PC-3 (cell line): Measurements from ENCODE around the gene TMEM125. TPM values are rescaled to one million over a fixed set of nuclear protein-coding genes. Genes with fewer than 3 reads are reported as not detected.

Source experiments
- ATAC-seq: fragments of 200-7000 bp; cut with Tn5 transposase; 2 replicates; pipeline ENCODE4 v1.9.1; 2020; ENCODE audit warnings: mild to moderate bottlenecking, moderate library complexity
- BruUV-seq: library from RNA; stranded (reverse); fragments of 400-500 nt; replicated peaks from 2 replicates; lab custom pipeline; 2021; lab: Mats Ljungman, UMichigan
- CTCF ChIA-PET: fragments of 300-600 bp; sonication (Branson Sonifier 250); formaldehyde crosslinking; loops from one replicate; lab custom pipeline; 2022; ENCODE audit warnings: antibody characterized with exemption; lab: Charles Lee
- POLR2A ChIA-PET: fragments of 300-600 bp; sonication (Branson Sonifier 250); formaldehyde crosslinking; loops from one replicate; lab custom pipeline; 2022; ENCODE audit warnings: antibody characterized with exemption; ENCODE audit not compliant: unreplicated experiment; lab: Charles Lee
- DNase-seq: peaks from one replicate; pipeline ENCODE4 v3.0.0-alpha.2; 2015
- H2AFZ ChIP-seq: fragments of 300-600 bp; sonication (generic); 2 replicates; pipeline ENCODE4 v1.6.0; 2016; ENCODE audit warnings: antibody characterized with exemption, low read length
- H3F3A ChIP-seq: fragments of 300-600 bp; sonication (generic); one replicate; pipeline ENCODE4 v1.6.0; 2017; ENCODE audit warnings: antibody characterized with exemption, low read length, control low read depth, mild to moderate bottlenecking; ENCODE audit not compliant: unreplicated experiment
- H3K27ac ChIP-seq: fragments of 300-600 bp; sonication (generic); 2 replicates; pipeline ENCODE4 v1.5.1; 2016; ENCODE audit warnings: mild to moderate bottlenecking, low read length
- H3K27me3 ChIP-seq: fragments of 300-600 bp; sonication (generic); 2 replicates; pipeline ENCODE4 v1.6.1; 2016; ENCODE audit warnings: low read length, mixed read lengths
- H3K36me3 ChIP-seq: fragments of 300-600 bp; sonication (generic); 2 replicates; pipeline ENCODE4 v1.6.1; 2016; ENCODE audit warnings: low read depth, mixed run types, low read length, mixed read lengths
- H3K4me1 ChIP-seq: fragments of 300-600 bp; sonication (generic); 2 replicates; pipeline ENCODE4 v1.5.1; 2016; ENCODE audit warnings: low read length; ENCODE audit not compliant: insufficient read depth
- H3K4me2 ChIP-seq: fragments of 300-600 bp; sonication (generic); 2 replicates; pipeline ENCODE4 v1.6.0; 2016; ENCODE audit warnings: low read length
- H3K4me3 ChIP-seq: fragments of 300-600 bp; sonication (generic); 2 replicates; pipeline ENCODE4 v1.5.1; 2016; ENCODE audit warnings: mild to moderate bottlenecking, low read length, mixed read lengths
- H3K79me2 ChIP-seq: fragments of 300-600 bp; sonication (generic); 2 replicates; pipeline ENCODE4 v1.6.1; 2017; ENCODE audit warnings: low read length, mixed read lengths
- H3K9ac ChIP-seq: fragments of 300-600 bp; sonication (generic); 2 replicates; pipeline ENCODE4 v1.6.0; 2016; ENCODE audit warnings: mild to moderate bottlenecking, low read length
- H3K9me2 ChIP-seq: fragments of 300-600 bp; sonication (generic); replicated peaks from 2 replicates; pipeline ENCODE4 v1.6.1; 2016; ENCODE audit warnings: mixed run types, low read length, mixed read lengths
- H3K9me3 ChIP-seq: fragments of 300-600 bp; sonication (generic); 2 replicates; pipeline ENCODE4 v1.6.1; 2016; ENCODE audit warnings: low read length, mixed read lengths
- H4K20me1 ChIP-seq: fragments of 300-600 bp; sonication (generic); 2 replicates; pipeline ENCODE4 v1.6.1; 2016; ENCODE audit warnings: low read length, mixed read lengths
- CTCF ChIP-seq: fragments of 300-600 bp; sonication (generic); conservative IDR thresholded peaks from 2 replicates; pipeline ENCODE4 v1.5.1; 2017; ENCODE audit warnings: antibody characterized with exemption, low read depth, mild to moderate bottlenecking, low read length
- EZH2 ChIP-seq: fragments of 300-600 bp; sonication (generic); IDR thresholded peaks from one replicate; pipeline ENCODE4 v1.6.1; 2017; ENCODE audit warnings: antibody characterized with exemption, mild to moderate bottlenecking, low read length; ENCODE audit not compliant: unreplicated experiment
- EZH2phosphoT487 ChIP-seq: fragments of 300-600 bp; sonication (generic); IDR thresholded peaks from 2 replicates; pipeline ENCODE4 v1.6.1; 2018; ENCODE audit warnings: mild to moderate bottlenecking, antibody characterized with exemption, low read length, borderline replicate concordance
- intact Hi-C: fragments of 100-400 bp; cut with micrococcal nuclease; formaldehyde crosslinking; loops from 2 replicates; pipeline ENCODE4 v1.9.0; 2023
- total RNA-seq: library from RNA; depleted of rRNA; stranded (reverse); fragments of >200 nt; gene quantifications from 2 replicates; pipeline ENCODE4 v1.2.3, GENCODE V29; 2014

Gene TMEM125
- total RNA-seq, 1 experiment from 2014 or later, result 9.8 TPM

DNA sequence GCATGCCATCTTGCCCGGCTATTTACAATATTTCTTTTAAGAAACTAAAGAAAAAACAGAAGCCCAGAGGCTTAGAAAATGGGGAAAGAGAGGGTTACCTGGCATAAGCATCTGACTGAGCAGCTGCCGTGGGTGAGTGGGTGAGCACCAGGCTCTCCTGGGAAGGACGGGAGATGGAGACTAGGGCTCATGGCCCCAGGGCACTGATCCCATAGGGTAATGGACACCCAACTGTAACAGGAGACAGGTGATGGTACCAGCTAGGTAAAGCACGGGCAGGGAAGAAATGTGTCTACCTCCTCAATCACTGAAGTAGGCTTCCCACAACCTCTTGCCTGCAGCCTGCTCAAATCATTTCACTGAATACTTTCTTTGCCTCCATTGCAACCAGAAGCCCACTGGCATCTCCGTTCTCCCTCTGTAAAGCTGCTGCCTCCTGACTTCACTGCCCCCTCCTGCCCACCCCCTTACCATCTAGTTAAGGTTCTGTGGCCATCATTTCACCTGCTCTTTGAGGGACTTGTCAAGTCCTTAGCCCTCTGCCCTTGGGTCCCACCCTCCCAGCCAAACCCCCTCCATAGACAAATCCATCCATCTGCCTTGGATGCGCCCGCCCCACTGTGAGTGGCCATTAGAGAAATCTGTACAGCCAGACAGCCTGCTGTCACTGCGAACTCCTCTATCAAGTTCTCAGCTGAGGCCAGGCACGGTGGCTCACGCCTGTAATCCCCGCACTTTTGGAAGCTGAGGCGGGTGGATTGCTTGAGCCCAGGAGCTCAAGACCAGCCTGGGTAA lies 6.2 kb downstream of the TMEM125 start:
- H2AFZ ChIP-seq, result no peak overlapping the region
- CTCF ChIA-PET, result no interaction called here
- no peaks in the 10 kb centered on the region for H3F3A ChIP-seq
- no peaks in the 10 kb centered on the region for H3K36me3 ChIP-seq
- H3K9me2 ChIP-seq, result no peaks in the 10 kb centered on the region
- POLR2A ChIA-PET, result no interaction called here
- H3K27ac ChIP-seq, result no peak overlapping the region
- H3K4me1 ChIP-seq, result peaks cover 7% of the 10 kb centered on the region; the same call in 1 of the 2 replicates
- ATAC-seq (no peak), DNase-seq (no peak)
- no TSS peak for BruUV-seq
- H4K20me1 ChIP-seq, result no peaks in the 10 kb centered on the region
- intact Hi-C loops, result no loop called here
- no peaks in the 10 kb centered on the region for H3K79me2 ChIP-seq
- H3K27me3 ChIP-seq, result no peaks in the 10 kb centered on the region
- no peaks in the 10 kb centered on the region for H3K9me3 ChIP-seq
- TF ChIP-seq CTCF (no peak), EZH2 (no peak), EZH2phosphoT487 (no peak)
- H3K4me2 ChIP-seq, result no peak overlapping the region
- no peak overlapping the region for H3K9ac ChIP-seq
- H3K4me3 ChIP-seq, result no peak overlapping the region

GRCh38 chr1:43276673-43277072 lies 6.9 kb downstream of the TMEM125 start:
- H4K20me1 ChIP-seq, result no peaks in the 10 kb centered on the region
- no peaks in the 10 kb centered on the region for H3K79me2 ChIP-seq
- no peak for ATAC-seq
- no peaks in the 10 kb centered on the region for H3K36me3 ChIP-seq
- H3K4me3 ChIP-seq, result no peak overlapping the region
- BruUV-seq, result no TSS peak
- no peaks in the 10 kb centered on the region for H3F3A ChIP-seq
- DNase-seq, result no peak
- no peaks in the 10 kb centered on the region for H3K9me3 ChIP-seq
- no peak overlapping the region for H3K27ac ChIP-seq
- H3K4me2 ChIP-seq, result no peak overlapping the region
- no peaks in the 10 kb centered on the region for H3K9me2 ChIP-seq
- H3K9ac ChIP-seq, result no peak overlapping the region
- H2AFZ ChIP-seq, result no peak overlapping the region
- intact Hi-C loops, result no loop called here
- H3K27me3 ChIP-seq, result no peaks in the 10 kb centered on the region
- ChIA-PET POLR2A (no interaction called here), CTCF (no interaction called here)
- peaks cover 7% of the 10 kb centered on the region; the same call in 1 of the 2 replicates for H3K4me1 ChIP-seq
- no peak for TF ChIP-seq EZH2phosphoT487

GRCh38 chr1:43277116-43277876 lies 7.5 kb downstream of the TMEM125 start:
- BruUV-seq, result no TSS peak
- ATAC-seq, result no peak
- CTCF ChIA-PET, result no interaction called here

More at GRCh38 chr1:43277116-43277876, 7.5 kb downstream of the TMEM125 start:
- Histone ChIP-seq H3K4me3 (no peak overlapping the region), H4K20me1 (no peaks in the 10 kb centered on the region), H3K9me3 (no peaks in the 10 kb centered on the region), H2AFZ (no peak overlapping the region), H3K4me1 (peaks cover 7% of the 10 kb centered on the region; the same call in 1 of the 2 replicates), H3K9ac (no peak overlapping the region), H3K4me2 (no peak overlapping the region), H3K36me3 (no peaks in the 10 kb centered on the region), H3K9me2 (no peaks in the 10 kb centered on the region), H3K27ac (no peak overlapping the region), H3F3A (no peaks in the 10 kb centered on the region), H3K79me2 (no peaks in the 10 kb centered on the region), H3K27me3 (no peaks in the 10 kb centered on the region)
- intact Hi-C loops, result no loop called here
- TF ChIP-seq CTCF, result no peak
- no peak for TF ChIP-seq EZH2phosphoT487
- TF ChIP-seq EZH2, result no peak
- POLR2A ChIA-PET, result no interaction called here
- no peak for DNase-seq
